HG03066 (cell line): Measurements from ENCODE around the gene FOXF1.

Source experiments
- ATAC-seq: cut with Tn5 transposase; IDR thresholded peaks from one replicate; pipeline ENCODE4 v1.9.1; 2021; ENCODE audit warnings: low read depth; ENCODE audit not compliant: unreplicated experiment

Gene FOXF1

DNA sequence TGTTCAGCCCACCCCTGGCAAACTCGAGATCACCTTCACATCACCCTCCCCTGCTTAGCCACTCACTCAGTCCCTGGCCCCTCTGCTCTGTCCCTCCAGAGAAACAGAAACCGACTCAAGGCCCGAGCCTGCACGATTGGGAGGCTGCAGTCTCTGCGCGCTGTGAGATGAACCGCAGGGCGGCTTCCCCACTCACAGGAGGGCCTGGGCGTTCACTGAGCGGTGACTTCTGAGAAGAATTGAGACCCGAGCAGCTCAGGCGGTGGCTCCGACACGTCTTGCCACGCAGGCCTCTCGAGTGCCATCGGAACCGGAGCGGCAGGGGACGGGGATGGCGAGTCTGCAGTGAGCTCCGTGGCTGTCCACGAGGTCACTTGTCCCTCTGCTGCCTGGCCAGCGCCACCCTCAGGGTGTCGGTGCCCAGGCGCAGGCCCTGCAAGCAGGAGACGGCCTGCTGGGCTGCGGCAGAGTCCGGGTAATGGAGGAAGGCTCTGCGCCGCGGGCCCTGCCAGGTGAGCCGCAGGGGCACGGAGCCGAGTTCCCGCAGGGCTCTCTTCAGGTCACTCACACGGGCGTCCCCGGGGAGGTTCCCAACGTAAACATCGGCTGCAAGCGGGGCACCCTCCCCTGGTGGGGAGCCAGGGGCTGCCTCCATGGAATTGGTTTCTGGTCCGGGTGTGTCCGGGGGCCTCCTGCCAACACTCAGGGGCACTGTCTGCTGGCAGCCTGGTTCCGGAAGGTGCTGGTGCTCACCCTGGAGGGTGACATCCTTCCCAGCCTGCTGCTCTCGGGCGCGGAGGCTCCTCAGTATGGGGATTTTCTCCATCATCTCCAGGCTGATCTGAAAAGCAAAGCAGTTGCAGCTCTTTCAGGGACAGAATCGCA lies 21.6 kb downstream of the FOXF1 start:
- no peak for ATAC-seq

DNA sequence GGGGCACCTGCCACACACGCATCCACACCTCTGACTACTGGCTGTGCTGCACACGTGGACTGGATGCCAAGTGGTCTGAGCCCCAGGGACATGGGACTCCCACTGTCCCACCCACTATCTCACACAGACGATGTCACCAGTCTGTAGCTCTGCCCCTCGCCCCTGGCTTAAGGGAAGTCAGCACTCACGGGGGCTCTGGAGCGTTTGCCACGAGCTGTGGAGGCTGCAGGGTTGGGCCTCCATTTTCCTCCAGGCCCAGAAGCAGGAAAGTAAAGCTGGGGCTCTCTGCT lies 22.1 kb downstream of the FOXF1 start:
- ATAC-seq = no peak

DNA sequence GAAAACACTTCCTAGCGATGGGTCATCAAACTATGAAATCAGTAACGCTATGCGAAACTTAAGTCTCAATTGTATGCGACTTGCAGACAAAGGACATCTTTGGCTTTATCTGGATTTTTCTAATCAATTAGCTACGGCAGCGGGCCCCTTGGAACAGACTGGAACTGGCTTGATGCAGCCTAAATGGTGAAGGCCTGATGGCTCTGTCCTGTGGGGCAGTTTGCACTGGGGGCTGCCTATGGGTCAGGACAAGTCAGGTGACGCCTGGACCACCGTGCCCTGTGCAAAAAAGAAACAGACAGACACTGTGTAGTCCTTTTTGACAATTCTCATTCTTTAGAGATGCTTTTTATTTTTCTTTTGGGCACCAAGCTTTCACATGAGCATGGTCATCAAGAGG lies 22.7 kb downstream of the FOXF1 start:
- ATAC-seq = no peak

DNA sequence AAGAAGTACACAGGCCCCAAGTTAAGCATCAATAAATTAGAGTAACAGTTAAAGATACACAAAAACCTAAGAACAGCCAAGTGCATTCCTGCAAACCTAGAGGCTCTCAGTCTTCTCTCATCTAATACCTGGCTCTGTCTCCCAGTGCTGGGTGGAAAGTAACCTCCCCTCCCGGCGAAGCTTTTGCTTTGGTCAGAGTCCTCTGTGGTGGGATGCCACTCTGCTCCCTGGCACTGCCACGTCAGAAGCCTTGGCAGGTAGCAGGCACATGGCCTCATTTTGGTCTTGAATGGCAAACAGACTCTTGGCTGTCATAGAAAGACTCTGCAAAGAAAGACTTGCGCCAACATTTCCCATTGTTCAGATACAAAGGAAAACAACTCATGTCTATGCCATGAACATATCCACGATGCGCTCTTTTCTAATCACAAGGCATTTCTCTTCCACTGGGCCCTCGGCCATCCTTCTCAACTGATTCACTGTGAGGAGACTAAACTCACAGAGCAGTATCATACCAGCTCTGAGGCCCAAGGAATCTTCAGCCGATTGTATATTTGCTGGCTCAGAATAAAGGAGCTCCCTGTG lies 23.5 kb downstream of the FOXF1 start:
- ATAC-seq = no peak

DNA sequence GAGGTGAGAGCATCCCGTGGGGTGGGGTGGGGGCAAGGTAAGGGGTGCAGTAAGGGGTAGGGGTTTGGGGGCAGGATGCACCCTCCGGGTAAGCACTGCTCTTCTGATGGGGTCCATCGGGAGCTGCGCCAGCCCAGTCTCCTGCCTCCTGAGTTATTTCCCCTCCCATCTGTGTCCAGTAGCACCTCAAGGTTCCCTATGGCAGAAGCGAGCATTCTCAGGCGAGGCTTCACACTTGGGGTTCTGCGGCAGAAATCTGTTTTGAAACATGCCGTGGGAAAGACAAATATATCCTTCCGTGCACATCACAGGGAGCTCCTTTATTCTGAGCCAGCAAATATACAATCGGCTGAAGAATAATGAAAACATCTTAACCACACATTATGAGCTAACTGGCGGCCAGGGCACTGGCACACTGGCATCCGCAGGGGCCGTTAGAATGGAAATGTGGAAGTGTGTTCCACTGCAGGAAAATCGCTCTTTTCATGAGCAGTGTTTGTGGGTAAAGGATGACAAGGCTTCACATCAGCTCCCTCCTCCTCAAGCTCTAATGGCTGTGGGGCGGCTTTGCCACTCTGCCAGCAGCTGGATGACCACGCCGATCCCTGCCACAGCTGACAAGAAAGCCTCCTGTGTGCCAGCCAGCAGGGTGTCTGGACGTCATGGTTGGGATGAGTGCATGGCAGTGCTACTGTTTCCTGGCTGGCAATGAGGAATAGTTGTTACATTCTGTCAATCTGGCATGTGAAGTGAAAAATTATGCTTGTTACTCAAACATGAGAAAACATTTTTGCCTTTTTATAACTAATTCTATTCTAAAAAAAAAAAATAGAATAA lies 24.7 kb downstream of the FOXF1 start:
- no peak for ATAC-seq

DNA sequence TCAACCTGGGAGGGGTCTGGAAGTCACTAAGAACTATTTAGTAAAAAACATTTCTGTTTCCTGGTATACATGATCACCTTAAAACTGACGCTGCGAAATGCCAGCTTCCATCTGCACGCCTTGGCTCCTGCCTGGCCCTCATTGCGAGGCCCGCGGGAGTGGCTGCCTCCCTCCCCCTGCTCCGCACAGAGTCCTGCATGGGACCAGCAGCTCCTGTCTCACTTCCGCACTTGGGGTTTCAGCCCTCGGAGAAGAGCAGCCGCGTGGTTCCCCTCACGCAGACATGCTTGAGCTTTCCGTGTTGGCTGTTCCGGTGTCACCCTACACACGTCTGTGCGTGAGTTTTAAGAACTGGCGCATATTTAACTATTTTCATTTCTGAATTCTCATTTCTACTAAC lies 26.3 kb downstream of the FOXF1 start:
- no peak for ATAC-seq

DNA sequence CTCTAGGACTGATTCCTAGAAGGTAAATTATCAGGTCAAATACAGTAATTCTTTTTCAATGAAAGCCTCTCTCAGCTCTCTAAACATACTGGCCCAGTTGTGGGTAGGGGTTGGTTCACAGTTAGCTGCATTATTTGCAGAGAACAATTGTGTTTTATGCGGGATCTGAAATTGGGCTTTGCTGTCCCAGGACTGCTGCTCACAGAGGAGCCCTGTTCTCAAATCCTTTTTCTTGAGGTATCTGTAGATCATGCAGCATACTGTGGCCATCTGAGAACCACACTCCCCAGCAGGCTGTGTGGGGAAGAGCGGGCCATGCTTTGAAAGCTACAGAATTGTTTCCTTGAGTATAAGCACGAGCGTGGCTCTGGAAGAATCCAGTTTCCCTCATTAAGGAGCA lies 27.2 kb downstream of the FOXF1 start:
- no peak for ATAC-seq

DNA sequence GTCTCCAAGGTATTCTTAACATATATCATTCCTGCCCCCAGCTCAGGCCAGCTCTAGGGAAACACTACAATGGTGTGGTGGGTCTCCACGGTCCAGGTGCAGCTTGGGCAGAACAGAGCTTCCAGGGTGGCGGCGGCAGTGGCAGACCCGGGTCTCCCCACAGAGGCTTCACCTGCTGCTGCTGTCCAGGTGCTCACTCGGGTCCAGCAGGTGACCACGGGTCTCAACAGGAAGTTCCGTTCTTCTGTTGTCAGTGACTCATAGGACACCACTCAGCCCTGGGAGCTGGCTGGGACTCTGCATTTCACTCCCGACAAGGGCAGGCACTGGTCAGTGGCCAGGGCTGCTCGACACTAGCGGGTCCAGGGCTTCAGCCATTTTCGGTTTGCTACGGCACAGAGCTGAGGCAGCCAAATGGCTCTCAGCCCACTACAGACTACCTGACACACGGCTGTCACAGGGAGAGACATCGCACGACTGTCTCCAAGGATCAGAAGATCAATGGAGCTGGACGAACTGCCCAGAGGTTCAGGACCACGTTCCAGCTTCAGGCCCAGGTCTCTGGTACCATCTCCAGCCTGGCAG lies 28.0 kb downstream of the FOXF1 start:
- ATAC-seq = no peak

DNA sequence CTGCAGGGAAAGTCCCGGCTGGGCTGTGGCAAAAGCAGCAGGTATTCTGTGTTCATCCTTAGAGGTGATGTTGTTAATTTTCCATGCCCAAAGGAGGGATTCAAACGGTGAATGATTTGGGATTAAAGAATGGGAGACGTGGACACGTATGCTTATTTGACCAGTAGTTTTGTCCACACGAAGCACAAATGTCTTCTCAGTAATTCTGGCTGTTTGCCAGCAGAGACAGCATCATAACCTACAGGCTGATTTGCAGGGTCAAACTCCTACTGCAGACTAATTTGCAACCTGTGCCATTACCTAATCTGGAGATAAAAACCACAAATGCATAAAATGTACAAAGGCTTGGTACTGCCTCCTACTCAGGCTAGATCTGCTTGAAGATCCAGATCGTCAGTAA lies 30.6 kb downstream of the FOXF1 start:
- ATAC-seq = no peak

DNA sequence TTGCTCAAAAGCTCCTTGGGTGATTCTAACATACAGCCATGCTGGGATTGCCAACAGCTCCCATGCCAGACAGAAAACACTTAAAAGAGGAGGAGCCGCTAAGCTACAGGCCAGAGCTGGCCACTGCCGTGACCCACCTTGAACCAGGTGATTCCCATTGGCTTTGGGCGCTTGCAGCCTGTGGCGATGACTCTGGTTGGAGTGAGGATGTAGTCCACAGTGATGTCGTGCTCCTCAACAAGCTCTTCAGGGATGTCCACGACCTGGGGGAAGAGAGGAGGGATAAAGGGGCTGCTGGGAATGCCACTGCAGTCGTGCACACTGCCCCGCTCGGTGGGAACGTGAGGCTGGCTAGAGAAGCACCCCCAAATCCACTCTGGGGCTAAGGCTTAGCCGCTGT lies 31.2 kb downstream of the FOXF1 start:
- no peak for ATAC-seq

DNA sequence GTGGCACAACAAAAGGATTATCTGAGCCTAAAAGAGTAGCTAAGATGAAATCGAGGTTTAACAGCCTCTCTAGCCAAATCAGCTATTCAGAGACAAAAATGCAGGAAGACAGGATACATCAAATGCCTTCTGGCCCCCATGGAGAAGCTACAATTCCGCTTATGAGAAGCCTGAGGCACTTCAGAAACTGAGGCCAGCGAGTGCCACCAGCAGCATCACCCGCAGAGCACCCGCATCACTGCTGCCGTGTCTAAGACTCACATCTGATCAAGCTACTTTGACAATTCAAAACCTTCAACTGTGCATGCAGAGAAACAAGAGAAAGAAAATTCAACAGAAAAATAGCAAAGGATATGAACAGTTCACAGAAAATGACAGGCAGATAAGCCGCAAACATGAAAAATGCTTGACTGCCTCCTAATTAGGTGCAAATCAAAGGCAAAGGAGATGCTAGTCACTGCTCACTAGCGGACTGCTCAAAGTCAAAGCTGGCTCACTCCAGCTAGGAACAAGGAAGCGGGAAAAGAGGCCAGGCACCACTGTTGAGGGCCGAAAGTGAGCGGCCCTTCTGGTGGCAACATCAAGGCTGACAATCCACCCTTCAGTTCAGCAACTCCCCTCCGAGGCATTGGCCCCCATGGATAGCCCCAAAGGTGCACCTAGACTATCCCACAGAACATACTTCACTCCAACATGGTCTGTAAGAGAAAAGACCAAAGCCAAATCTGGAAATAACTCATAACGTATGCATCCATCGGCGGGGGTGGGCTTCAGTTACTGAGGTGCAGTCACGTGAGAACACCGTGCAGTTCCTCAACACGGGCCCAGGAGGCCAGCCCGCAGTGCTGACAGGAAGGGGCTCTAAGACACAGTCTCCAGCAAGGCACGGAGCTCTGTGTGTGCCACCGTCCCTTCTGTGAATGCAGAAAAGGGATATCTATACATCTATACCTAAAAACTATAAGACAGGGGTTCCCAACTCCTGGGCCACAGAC lies 32.7 kb downstream of the FOXF1 start:
- ATAC-seq = no peak

DNA sequence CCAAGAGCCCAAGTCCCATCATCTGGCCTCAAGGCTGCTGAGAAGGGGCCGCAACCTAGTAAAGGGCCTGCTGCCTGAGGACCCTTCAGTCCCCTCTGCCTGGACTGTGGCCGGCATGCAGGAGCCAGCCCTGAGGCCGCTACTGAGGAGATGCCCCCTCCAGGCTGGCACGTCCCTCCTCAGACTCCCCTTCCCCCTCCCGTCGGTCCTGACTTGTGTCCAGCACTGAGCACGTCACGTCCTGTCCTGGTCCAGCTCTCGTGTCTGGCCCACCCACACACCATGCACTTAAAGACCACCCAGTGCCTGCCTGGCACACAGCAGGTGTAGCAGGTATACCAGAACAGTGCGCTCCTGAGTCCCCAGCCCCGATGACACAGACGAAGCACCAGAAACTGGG lies 35.2 kb downstream of the FOXF1 start:
- no peak for ATAC-seq

DNA sequence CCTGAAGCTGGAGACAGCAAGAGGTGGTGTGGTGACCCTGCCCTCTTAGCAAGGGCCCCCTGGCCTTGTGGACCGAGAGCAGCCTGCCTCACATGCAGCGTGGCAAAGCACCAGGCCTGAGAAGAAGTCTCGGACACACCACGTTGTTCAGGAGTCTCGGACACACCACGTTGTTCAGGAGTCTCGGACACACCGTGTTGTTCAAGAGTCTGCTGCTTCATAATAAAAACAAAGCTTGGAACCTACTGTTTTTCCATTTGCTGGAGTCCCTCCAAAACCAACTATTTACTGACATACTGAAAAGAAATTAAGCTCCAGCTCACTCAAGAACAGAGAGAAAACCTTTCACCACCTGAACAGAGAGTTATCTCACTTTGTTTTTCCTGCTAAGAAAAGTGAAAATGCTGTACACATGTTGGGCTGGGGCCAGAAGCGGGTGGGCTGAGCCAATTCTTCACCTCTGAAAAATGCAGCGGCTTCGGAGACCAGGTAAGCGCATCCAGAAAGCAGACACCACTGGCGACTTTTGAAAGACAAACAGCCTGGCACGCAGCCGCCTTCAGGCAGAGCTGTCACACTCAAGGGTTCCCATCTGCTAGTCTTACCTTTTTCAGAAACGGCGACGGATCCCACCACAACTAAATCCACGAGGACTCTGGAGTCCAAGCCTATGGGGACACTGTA lies 35.8 kb downstream of the FOXF1 start:
- ATAC-seq = no peak

DNA sequence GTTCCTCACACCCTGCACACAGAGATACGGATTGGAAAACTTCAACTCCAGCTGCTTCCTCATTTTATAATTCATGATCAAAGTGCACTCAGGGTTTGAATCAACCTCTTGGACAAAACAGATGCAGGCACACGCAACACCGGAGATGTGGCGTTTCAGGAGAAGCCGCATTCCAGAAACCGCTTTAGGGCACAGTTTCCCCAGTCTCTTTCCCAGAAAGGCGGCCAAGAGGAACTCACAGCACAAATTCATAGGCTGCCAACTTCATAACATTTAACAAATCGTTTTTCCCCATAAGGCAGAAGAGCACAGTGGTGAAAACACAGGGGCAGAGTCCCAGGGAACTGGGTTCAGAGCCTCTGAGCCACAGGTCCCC lies 36.3 kb downstream of the FOXF1 start:
- ATAC-seq = no peak

DNA sequence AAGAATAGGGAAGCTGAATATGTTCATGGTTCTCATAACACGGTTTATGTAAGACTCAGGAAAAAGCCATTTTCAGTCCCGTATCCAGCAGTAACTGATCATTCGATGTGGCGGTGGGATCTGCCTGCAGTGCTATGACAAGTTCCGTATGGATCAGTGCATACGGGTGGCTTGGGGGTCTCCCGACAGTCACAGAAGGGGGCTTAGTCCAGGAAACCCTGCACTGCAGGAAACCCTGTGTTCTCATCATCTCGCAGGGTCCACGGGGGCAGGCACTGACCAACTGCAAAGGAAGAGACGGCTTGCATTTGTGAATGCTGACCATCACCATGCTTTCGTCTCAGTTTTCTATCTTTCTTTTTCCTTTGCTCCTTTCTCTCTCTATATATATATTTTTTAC lies 37.0 kb downstream of the FOXF1 start:
- no peak for ATAC-seq

DNA sequence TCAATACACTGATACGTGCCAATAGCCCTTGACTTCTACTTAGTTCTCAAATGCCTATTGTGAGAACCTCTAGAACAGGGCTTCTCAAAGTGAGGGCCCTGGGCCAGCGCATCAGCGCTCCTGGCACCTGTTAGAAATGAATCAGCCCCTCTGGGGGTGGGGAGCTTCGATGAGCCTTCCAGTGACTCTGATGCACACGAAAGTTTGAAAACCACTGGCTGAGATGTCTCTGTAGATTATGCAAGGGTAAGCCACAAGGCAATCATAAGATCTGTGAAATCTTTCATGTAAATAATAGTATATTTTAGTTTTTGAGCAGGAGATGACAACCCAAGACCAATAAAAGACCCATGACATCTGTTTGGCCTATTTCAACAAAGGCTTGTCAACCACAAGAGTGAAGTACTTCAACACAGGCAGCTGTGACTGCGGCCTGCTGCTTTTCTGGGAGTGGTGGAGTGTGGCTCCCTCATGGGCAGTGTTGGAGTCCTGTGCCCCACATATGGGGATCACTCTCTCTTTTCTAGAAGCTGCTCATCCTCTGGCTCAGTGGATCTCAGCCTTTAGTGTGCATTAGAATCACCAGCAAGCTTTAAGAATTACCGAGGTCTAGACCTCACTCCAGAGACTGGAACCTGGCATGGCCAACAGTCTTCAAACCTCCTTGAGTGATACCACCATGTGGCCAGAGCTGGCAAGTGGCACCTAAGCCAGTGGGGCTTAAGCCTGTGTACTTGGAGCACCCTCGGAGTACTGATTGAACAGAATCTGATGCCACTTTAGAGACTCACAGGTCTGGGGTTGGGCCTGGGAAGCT lies 39.0 kb downstream of the FOXF1 start:
- no peak for ATAC-seq

DNA sequence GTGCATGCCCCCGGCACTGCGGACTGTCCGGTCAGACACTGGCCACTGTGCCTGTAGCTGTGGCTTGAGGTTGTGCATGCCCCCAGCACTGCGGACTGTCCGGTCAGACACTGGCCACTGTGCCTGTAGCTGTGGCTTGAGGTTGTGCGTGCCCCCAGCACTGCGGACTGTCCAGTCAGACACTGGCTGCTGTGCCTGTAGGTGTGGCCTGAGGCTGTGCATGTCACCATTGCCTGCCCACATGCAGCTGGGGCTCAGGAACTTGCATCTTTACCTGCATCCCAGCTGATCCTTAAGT lies 39.5 kb downstream of the FOXF1 start:
- ATAC-seq = no peak

DNA sequence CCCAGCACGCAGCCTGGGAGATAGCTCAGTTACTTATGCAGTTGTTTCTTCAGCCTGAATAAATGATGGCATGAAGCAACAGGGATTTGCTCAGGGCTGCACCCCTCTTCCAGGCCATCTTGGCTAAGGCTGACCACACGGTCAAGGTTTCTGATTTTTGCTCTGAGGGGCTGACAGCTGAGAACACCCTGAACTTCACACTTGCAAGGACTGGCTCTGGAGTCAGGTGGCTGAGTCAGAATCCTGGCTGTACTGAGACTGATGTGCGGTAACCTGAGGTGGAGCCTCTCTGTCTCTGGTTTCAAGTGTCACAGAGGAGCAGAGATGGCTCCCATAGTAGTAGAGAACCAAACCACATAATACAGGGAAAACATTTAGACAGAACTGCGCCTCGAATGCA lies 40.0 kb downstream of the FOXF1 start:
- ATAC-seq = no peak

DNA sequence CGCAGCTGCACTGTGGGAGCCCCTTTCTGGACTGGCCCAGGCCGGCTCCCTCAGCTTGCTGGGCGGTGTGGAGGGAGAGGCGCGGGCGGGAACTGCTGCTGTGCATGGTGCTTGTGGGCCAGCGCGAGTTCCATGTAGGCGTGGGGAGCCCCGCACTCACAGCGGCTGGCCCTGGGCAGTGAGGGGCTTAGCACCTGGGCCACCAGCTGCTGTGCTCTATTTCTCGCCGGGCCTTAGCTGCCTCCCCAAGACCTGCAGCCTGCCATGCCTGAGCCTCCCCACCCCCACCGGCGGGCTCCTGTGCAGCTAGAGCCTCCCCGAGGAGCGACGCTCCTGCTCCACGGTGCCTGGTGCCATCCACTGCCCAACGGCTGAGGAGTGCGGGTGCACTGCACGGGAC lies 43.0 kb downstream of the FOXF1 start:
- ATAC-seq = no peak
